Measurements from ENCODE around the gene TOP2A. TPM values are rescaled to one million over a fixed set of nuclear protein-coding genes. Genes with fewer than 3 reads are reported as not detected.

The TOP2A gene
- total RNA-seq, 1 experiment from 2014 or later = 235 TPM

DNA sequence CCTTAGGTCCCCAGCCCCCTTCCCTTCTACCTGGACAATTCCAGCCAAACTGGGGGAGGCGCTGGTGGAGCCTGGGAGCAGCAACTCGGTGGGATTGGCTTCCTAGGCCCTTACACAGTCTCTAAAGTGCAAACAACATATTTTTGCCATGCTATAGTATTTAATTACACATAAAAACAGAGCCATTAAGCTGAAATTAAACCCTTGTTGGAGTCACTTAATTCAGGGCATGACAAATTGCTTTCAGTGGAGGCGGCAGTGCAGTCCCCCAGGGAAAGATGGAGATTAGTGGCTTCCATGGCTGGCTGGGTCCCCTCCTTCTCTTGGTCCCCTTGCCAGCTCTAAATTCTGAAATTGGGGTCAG, 42.9 kb upstream of the TOP2A start:
- intact Hi-C loops (cut with micrococcal nuclease; ENCODE audit: unreplicated experiment) = no loop called here
- CTCF ChIA-PET = interaction anchor here (0.6 kb wide), 1 partner anchor 46 kb away, joined by 4 read pairs; no protein-coding TSS in a partner anchor

DNA sequence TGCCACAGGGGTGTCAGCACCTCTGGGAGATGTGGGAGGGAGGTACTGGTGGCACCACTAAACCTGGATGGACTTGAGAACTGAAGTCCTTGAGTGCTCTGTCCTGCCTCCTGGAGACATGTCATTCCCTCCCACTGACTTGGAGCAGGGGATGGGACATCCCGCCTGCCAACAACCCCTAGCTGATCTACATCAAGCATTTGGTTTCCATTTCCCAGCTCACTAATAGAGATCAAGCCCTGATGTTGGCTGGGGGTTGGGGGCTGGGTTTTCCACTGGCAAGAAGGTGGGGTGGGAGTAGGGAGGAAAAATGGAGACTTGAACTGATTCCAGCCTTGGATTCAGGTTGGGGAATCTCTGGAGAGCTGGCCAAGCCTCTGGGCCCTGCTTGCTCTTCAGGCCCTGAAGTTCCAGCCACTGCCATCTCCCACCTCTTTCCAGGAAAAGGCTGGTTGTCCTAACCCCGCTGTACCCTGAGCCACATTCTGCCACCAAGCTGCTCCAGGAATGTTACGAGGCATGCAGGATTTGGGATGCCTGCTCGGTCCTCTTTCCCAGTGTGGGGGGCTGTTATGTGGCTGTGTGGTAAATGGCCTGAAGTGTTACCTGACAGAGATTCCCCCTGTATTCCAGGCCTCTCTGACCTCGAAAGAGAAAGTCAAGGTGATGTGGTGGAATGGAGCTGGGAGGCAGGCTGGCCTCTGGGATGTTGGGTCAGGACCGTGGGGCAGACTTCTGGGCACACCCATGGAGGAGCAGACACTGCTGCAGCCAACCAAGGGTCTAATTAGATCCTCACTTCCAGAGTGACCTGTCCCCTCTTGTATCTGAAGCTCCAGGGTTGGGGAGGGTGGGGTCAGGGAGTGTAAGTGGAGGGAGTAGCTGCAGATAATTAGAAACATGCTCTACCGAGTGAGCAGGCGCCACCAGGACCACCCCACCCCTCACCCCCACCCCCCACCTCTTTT, 42.2 kb upstream of the TOP2A start:
- ChIA-PET POLR2A (ENCODE audit: unreplicated experiment) (no interaction called here), CTCF (interaction anchor here (0.6 kb wide), 1 partner anchor 45 kb away, joined by 4 read pairs; no protein-coding TSS in a partner anchor)
- no peaks in the 10 kb centered on the region for H4K20me1 ChIP-seq (ENCODE audit: insufficient read depth)
- H3K9me3 ChIP-seq (ENCODE audit: insufficient read depth, low read depth) = no peaks in the 10 kb centered on the region
- DNase-seq = no peak
- H3K4me1 ChIP-seq (replicated peaks; ENCODE audit: insufficient read depth) = no peaks in the 10 kb centered on the region
- intact Hi-C loops (cut with micrococcal nuclease; ENCODE audit: unreplicated experiment) = no loop called here
- H3F3A ChIP-seq (ENCODE audit: insufficient read depth, low read depth) = no peaks in the 10 kb centered on the region
- BruUV-seq (replicated peaks) = no TSS peak
- TF ChIP-seq CTCF (conservative IDR thresholded peaks at IDR 0.05) = no peak
- H3K79me2 ChIP-seq (ENCODE audit: low read depth) = no peaks in the 10 kb centered on the region
- no peak overlapping the region for H3K4me2 ChIP-seq
- no peaks in the 10 kb centered on the region for H3K9me2 ChIP-seq (ENCODE audit: insufficient read depth)
- H3K36me3 ChIP-seq (ENCODE audit: low read depth) = no peaks in the 10 kb centered on the region
- H3K27me3 ChIP-seq (ENCODE audit: insufficient read depth, low read depth) = no peaks in the 10 kb centered on the region
- no peak overlapping the region for H2AFZ ChIP-seq
- H3K4me3 ChIP-seq = no peak overlapping the region
- H3K27ac ChIP-seq = no peak overlapping the region

More for the DNA sequence above, 42.9 kb upstream of the TOP2A start:
- DNase-seq = no peak
- Histone ChIP-seq H3K4me2 (no peak overlapping the region), H4K20me1 (ENCODE audit: insufficient read depth) (no peaks in the 10 kb centered on the region), H3K79me2 (ENCODE audit: low read depth) (no peaks in the 10 kb centered on the region), H3K27ac (no peak overlapping the region), H3K4me1 (replicated peaks; ENCODE audit: insufficient read depth) (no peaks in the 10 kb centered on the region), H2AFZ (no peak overlapping the region), H3K36me3 (ENCODE audit: low read depth) (no peaks in the 10 kb centered on the region), H3F3A (ENCODE audit: insufficient read depth, low read depth) (no peaks in the 10 kb centered on the region), H3K27me3 (ENCODE audit: insufficient read depth, low read depth) (no peaks in the 10 kb centered on the region), H3K9me3 (ENCODE audit: insufficient read depth, low read depth) (no peaks in the 10 kb centered on the region), H3K9me2 (ENCODE audit: insufficient read depth) (no peaks in the 10 kb centered on the region), H3K4me3 (no peak overlapping the region)
- POLR2A ChIA-PET (ENCODE audit: unreplicated experiment) = no interaction called here
- no peak for TF ChIP-seq EZH2 (IDR thresholded peaks at IDR 0.05; ENCODE audit: low read depth)
- TF ChIP-seq CTCF (conservative IDR thresholded peaks at IDR 0.05) = no peak
- BruUV-seq (replicated peaks) = no TSS peak

DNA sequence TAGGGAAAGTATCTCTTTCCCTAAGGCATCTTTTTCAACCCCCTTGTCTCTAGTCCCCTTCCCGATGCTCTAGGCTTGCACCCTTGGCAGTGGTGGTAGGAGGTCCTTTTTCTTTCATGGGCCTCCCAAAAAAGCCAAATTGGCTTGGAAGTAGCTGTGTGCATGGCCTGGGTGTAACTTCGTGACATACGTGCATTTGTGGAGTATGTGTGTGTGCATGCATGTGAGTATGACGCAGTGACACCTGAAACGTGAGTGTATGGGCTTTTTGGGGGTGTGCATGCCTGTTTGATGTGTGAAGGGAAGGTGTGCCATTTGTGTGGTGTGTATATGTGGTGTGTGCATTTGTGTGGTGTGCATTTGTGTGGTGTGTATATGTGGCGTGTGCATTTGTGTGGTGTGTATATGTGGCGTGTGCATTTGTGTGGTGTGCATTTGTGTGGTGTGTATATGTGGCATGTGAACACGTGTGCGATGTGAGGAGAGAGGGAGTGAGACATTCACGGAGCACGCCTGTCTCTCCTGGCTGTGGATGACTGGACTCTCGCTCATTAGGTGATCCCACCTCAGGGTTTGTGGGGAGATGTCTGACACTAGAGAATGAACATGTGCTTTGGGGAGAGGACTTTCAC, 41.3 kb upstream of the TOP2A start:
- no peak overlapping the region for H3K4me2 ChIP-seq

More for the DNA sequence above, 41.3 kb upstream of the TOP2A start:
- Histone ChIP-seq H2AFZ (no peak overlapping the region), H3F3A (ENCODE audit: insufficient read depth, low read depth) (0 out of 2 replicates have a peak, but pooled peaks cover 3% of the 10 kb centered on the region), H3K27ac (no peak overlapping the region), H3K36me3 (ENCODE audit: low read depth) (no peaks in the 10 kb centered on the region), H3K9me2 (ENCODE audit: insufficient read depth) (no peaks in the 10 kb centered on the region), H3K4me3 (no peak overlapping the region), H3K4me1 (replicated peaks; ENCODE audit: insufficient read depth) (peaks cover 9% of the 10 kb centered on the region), H4K20me1 (ENCODE audit: insufficient read depth) (no peaks in the 10 kb centered on the region), H3K9me3 (ENCODE audit: insufficient read depth, low read depth) (no peaks in the 10 kb centered on the region), H3K79me2 (ENCODE audit: low read depth) (no peaks in the 10 kb centered on the region), H3K27me3 (ENCODE audit: insufficient read depth, low read depth) (no peaks in the 10 kb centered on the region)
- TF ChIP-seq CTCF (conservative IDR thresholded peaks at IDR 0.05) = no peak
- TF ChIP-seq EZH2 (IDR thresholded peaks at IDR 0.05; ENCODE audit: low read depth) = no peak
- DNase-seq = no peak
- no TSS peak for BruUV-seq (replicated peaks)
- intact Hi-C loops (cut with micrococcal nuclease; ENCODE audit: unreplicated experiment) = no loop called here
- POLR2A ChIA-PET (ENCODE audit: unreplicated experiment) = no interaction called here
- CTCF ChIA-PET = no interaction called here
